Loucy (cell line): Measurements from ENCODE around the gene PLCL1.

Experiments
- H2AFZ ChIP-seq: fragments of 200-600 bp; sonication (generic); 2 replicates; pipeline ENCODE4 v1.6.0; 2016; ENCODE audit warnings: antibody characterized with exemption, mild to moderate bottlenecking, low read length, moderate library complexity
- H3F3A ChIP-seq: fragments of 200-600 bp; 2 replicates; pipeline ENCODE4 v1.6.0; 2016; ENCODE audit warnings: antibody characterized with exemption, low read depth, mild to moderate bottlenecking
- H3K27me3 ChIP-seq: fragments of 200-600 bp; sonication (generic); 2 replicates; pipeline ENCODE4 v1.6.1; 2014; ENCODE audit warnings: low read length, mild to moderate bottlenecking; ENCODE audit not compliant: insufficient read depth, poor library complexity, severe bottlenecking
- H3K36me3 ChIP-seq: fragments of 200-600 bp; sonication (generic); 2 replicates; pipeline ENCODE4 v1.6.1; 2016; ENCODE audit warnings: low read length; ENCODE audit not compliant: insufficient read depth
- H3K4me1 ChIP-seq: fragments of 200-600 bp; sonication (generic); 2 replicates; pipeline ENCODE4 v1.5.1; 2014; ENCODE audit warnings: low read length, mild to moderate bottlenecking; ENCODE audit not compliant: insufficient read depth, poor library complexity, severe bottlenecking
- H3K4me2 ChIP-seq: fragments of 200-600 bp; sonication (generic); 2 replicates; pipeline ENCODE4 v1.6.0; 2014; ENCODE audit warnings: antibody characterized with exemption, low read length, low read depth, mild to moderate bottlenecking; ENCODE audit not compliant: poor library complexity, severe bottlenecking
- H3K4me3 ChIP-seq: fragments of 200-600 bp; sonication (generic); 2 replicates; pipeline ENCODE4 v1.5.1; 2014; ENCODE audit warnings: low read length, mild to moderate bottlenecking, mixed read lengths; ENCODE audit not compliant: poor library complexity, severe bottlenecking
- H3K79me2 ChIP-seq: fragments of 200-600 bp; sonication (generic); 2 replicates; pipeline ENCODE4 v1.6.1; 2014; ENCODE audit warnings: low read length; ENCODE audit not compliant: insufficient read depth
- H3K9ac ChIP-seq: fragments of 200-600 bp; sonication (generic); 2 replicates; pipeline ENCODE4 v1.6.0; 2014; ENCODE audit warnings: mild to moderate bottlenecking, low read depth, low read length, moderate library complexity; ENCODE audit not compliant: poor library complexity, severe bottlenecking
- H3K9me2 ChIP-seq: fragments of 200-600 bp; sonication (generic); replicated peaks from 2 replicates; pipeline ENCODE4 v1.6.1; 2016; ENCODE audit warnings: low read depth, low read length, mixed read lengths
- H3K9me3 ChIP-seq: fragments of 200-600 bp; sonication (generic); 2 replicates; pipeline ENCODE4 v1.6.1; 2014; ENCODE audit warnings: mild to moderate bottlenecking, antibody characterized with exemption, low read length, low read depth; ENCODE audit not compliant: insufficient read depth
- H4K20me1 ChIP-seq: fragments of 200-600 bp; sonication (generic); 2 replicates; pipeline ENCODE4 v1.6.0; 2014; ENCODE audit warnings: antibody characterized with exemption, low read length, mild to moderate bottlenecking; ENCODE audit not compliant: insufficient read depth, poor library complexity, severe bottlenecking
- EZH2phosphoT487 ChIP-seq: fragments of 200-600 bp; IDR thresholded peaks from 2 replicates; pipeline ENCODE4 v1.6.1; 2018; ENCODE audit warnings: antibody characterized with exemption, mild to moderate bottlenecking, moderate library complexity, borderline replicate concordance
- TF ChIP-seq, protein P1 (sequence below): fragments of 200-600 bp; sonication (generic); conservative IDR thresholded peaks from 2 replicates; pipeline ENCODE4 v1.5.1; 2014; ENCODE audit warnings: mild to moderate bottlenecking, antibody characterized with exemption, low read length

Gene PLCL1

DNA sequence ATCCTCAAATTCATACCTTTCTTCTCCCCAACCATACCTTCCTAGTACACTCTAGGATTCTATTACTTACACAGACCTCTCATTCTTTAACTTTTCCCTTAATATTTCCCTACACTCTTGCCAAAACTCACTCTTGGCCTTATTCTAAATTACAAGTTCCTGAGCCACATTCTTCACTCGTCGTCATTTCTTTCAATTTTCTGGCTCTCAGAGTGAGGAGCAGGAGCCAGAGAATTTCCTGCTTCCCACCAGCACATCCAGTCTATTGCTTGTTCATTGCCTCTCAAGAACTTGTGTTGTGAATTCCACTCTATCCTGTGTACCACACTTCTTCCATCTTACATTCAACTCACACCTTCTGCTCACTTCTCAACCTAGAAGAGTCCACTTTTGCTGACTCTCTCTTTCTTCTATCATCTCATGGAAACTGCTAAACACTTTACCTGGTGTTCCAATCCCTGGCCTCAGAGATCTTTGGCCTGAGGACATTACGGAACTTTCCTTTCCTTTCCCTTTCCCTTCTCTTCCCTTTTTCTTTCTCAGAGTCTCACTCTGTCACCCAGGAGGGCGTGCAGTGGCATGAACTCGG lies 171.6 kb downstream of the PLCL1 start:
- Histone ChIP-seq H3K9ac (no peak overlapping the region), H3K36me3 (no peaks in the 10 kb centered on the region), H3K9me3 (no peaks in the 10 kb centered on the region), H3K4me1 (no peaks in the 10 kb centered on the region), H4K20me1 (no peaks in the 10 kb centered on the region), H3K9me2 (no peaks in the 10 kb centered on the region), H2AFZ (no peak overlapping the region), H3K4me2 (no peak overlapping the region), H3K27me3 (no peaks in the 10 kb centered on the region), H3F3A (no peaks in the 10 kb centered on the region), H3K79me2 (no peaks in the 10 kb centered on the region), H3K4me3 (no peak overlapping the region)
- TF ChIP-seq, protein P1, sequence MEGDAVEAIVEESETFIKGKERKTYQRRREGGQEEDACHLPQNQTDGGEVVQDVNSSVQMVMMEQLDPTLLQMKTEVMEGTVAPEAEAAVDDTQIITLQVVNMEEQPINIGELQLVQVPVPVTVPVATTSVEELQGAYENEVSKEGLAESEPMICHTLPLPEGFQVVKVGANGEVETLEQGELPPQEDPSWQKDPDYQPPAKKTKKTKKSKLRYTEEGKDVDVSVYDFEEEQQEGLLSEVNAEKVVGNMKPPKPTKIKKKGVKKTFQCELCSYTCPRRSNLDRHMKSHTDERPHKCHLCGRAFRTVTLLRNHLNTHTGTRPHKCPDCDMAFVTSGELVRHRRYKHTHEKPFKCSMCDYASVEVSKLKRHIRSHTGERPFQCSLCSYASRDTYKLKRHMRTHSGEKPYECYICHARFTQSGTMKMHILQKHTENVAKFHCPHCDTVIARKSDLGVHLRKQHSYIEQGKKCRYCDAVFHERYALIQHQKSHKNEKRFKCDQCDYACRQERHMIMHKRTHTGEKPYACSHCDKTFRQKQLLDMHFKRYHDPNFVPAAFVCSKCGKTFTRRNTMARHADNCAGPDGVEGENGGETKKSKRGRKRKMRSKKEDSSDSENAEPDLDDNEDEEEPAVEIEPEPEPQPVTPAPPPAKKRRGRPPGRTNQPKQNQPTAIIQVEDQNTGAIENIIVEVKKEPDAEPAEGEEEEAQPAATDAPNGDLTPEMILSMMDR = no peak
- TF ChIP-seq EZH2phosphoT487 = no peak

GRCh38 chr2:197978971-197979370 lies 174.6 kb downstream of the PLCL1 start:
- Histone ChIP-seq H3K4me2 (no peak overlapping the region), H3K4me3 (no peak overlapping the region)

DNA sequence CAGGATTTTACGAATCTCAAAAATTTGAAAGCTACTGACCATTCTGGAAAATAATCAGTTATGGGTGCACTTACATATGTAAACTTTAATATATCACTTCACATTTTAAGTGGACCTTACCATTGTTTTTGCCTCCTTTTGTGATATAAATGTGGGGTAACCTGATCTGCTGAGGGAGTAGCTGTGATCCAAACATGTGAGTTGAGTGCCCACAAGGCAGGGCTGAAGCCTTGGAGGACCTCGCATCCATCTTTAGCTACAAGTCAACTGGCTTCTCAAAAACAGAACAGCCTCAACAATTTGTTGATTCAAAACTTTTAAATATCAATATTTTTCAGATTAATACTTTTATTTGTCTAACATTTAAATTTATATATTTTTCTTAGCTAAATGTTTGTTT lies 178.2 kb downstream of the PLCL1 start:
- no peak overlapping the region for H2AFZ ChIP-seq
- TF ChIP-seq EZH2phosphoT487 = no peak
- TF ChIP-seq, protein P1 = no peak

More at GRCh38 chr2:197978971-197979370, 174.6 kb downstream of the PLCL1 start:
- no peaks in the 10 kb centered on the region for H3K27me3 ChIP-seq
- no peak overlapping the region for H2AFZ ChIP-seq
- no peaks in the 10 kb centered on the region for H3K79me2 ChIP-seq
- H3K4me1 ChIP-seq = no peaks in the 10 kb centered on the region
- no peaks in the 10 kb centered on the region for H3F3A ChIP-seq
- TF ChIP-seq EZH2phosphoT487 = no peak
- TF ChIP-seq, protein P1 = no peak
- H3K9me2 ChIP-seq = no peaks in the 10 kb centered on the region
- no peak overlapping the region for H3K9ac ChIP-seq
- no peaks in the 10 kb centered on the region for H4K20me1 ChIP-seq
- no peaks in the 10 kb centered on the region for H3K9me3 ChIP-seq
- no peaks in the 10 kb centered on the region for H3K36me3 ChIP-seq

More for the DNA sequence above, 178.2 kb downstream of the PLCL1 start:
- H3K9ac ChIP-seq = no peak overlapping the region
- H3K27me3 ChIP-seq = no peaks in the 10 kb centered on the region
- no peaks in the 10 kb centered on the region for H3F3A ChIP-seq
- H3K4me1 ChIP-seq = no peaks in the 10 kb centered on the region
- no peaks in the 10 kb centered on the region for H3K79me2 ChIP-seq
- no peaks in the 10 kb centered on the region for H3K36me3 ChIP-seq
- no peak overlapping the region for H3K4me2 ChIP-seq
- H3K9me2 ChIP-seq = no peaks in the 10 kb centered on the region
- H3K4me3 ChIP-seq = no peak overlapping the region
- no peaks in the 10 kb centered on the region for H3K9me3 ChIP-seq
- no peaks in the 10 kb centered on the region for H4K20me1 ChIP-seq
